Sciatic nerve (tissue), 2 donors: ENCODE measurements around the gene ZBTB16. TPM values are rescaled to one million over a fixed set of nuclear protein-coding genes. Genes with fewer than 3 reads are reported as not detected.

ENCODE experiments used
- ATAC-seq: fragments of 200-7000 bp; cut with Tn5 transposase; one replicate; pipeline ENCODE4 v1.9.1; 2020; ENCODE audit warnings: mild to moderate bottlenecking, moderate library complexity
- DNase-seq: peaks from one replicate; pipeline ENCODE4 v3.0.0-alpha.2; 2020; ENCODE audit warnings: low spot score
- intact Hi-C: fragments of 100-400 bp; cut with DNase I; formaldehyde crosslinking; loops from one replicate; pipeline ENCODE4 v1.14.2; 2022
- total RNA-seq: library from RNA; stranded (reverse); fragmentation: NEBNext Ultra II Directional; extraction: Animal tissue kit (Norgen Biotek cat#: 25700); gene quantifications from one replicate; pipeline ENCODE4 v1.2.1, GENCODE V29; 2021
- donor health status: DM: no; HTN: no; CAD: no.
- donor health status: DM: no; HTN: no; CAD: no.

Gene ZBTB16
- total RNA-seq, 1 donor from 2014 or later = 22.7 TPM

- intact Hi-C loops = no loop called here
- DNase-seq = no peak
- ATAC-seq = no peak
Measured at GRCh38 chr11:114230031-114230704, 170.7 kb downstream of the ZBTB16 start.

- ATAC-seq (peak; percentile 58), DNase-seq (no peak)
- intact Hi-C loops = no loop called here
Measured at GRCh38 chr11:114232400-114233059, 173.0 kb downstream of the ZBTB16 start.

GRCh38 chr11:114233755-114234154 is 174.2 kb downstream of the ZBTB16 start:
- no peak for DNase-seq
- no peak for ATAC-seq
- intact Hi-C loops = no loop called here

- ATAC-seq (peak; percentile 49), DNase-seq (no peak)
- intact Hi-C loops = no loop called here
Measured at GRCh38 chr11:114236829-114237228, 177.3 kb downstream of the ZBTB16 start.

GRCh38 chr11:114237321-114238280 is 178.1 kb downstream of the ZBTB16 start:
- DNase-seq = no peak
- intact Hi-C loops = no loop called here

GRCh38 chr11:114239753-114240161 is 180.2 kb downstream of the ZBTB16 start:
- DNase-seq = no peak
- intact Hi-C loops = no loop called here
- no peak for ATAC-seq

More at GRCh38 chr11:114237321-114238280, 178.1 kb downstream of the ZBTB16 start:
- ATAC-seq = no peak

- DNase-seq = no peak
- no peak for ATAC-seq
- intact Hi-C loops = no loop called here
Measured at GRCh38 chr11:114242032-114242431, 182.5 kb downstream of the ZBTB16 start.

GRCh38 chr11:114243461-114244372 is 184.2 kb downstream of the ZBTB16 start:
- ATAC-seq (peak; percentile 66), DNase-seq (no peak)
- intact Hi-C loops = no loop called here

GRCh38 chr11:114244726-114245394 is 185.3 kb downstream of the ZBTB16 start:
- intact Hi-C loops = no loop called here
- ATAC-seq = no peak
- DNase-seq = no peak

- DNase-seq = no peak
- no peak for ATAC-seq
- intact Hi-C loops = no loop called here
Measured at GRCh38 chr11:114246321-114247069, 187.0 kb downstream of the ZBTB16 start.

GRCh38 chr11:114247070-114247789 is 187.7 kb downstream of the ZBTB16 start:
- no peak for ATAC-seq
- intact Hi-C loops = no loop called here
- DNase-seq = no peak

GRCh38 chr11:114250180-114250579 is 190.7 kb downstream of the ZBTB16 start:
- intact Hi-C loops = no loop called here
- ATAC-seq (no peak), DNase-seq (no peak)

GRCh38 chr11:114250993-114251814 is 191.7 kb downstream of the ZBTB16 start:
- intact Hi-C loops = no loop called here
- ATAC-seq = peak; percentile 92
- DNase-seq = peak; percentile 75

- DNase-seq = no peak
- ATAC-seq = peak; percentile 1
- intact Hi-C loops = no loop called here
Measured at GRCh38 chr11:114251815-114252337, 192.4 kb downstream of the ZBTB16 start.

- intact Hi-C loops = no loop called here
- DNase-seq (no peak), ATAC-seq (no peak)
Measured at GRCh38 chr11:114252767-114253166, 193.3 kb downstream of the ZBTB16 start.

- ATAC-seq = no peak
- intact Hi-C loops = no loop called here
- no peak for DNase-seq
Measured at GRCh38 chr11:114253771-114254170, 194.3 kb downstream of the ZBTB16 start.
